ENCODE data around the gene DEFB126.
"Not testable (repeated sequence)": the region's sequence is repeated elsewhere in the genome, so short reads cannot be mapped to it uniquely, and the experiment has no call there.

DEFB126 gene

GRCh38 chr20:142290-142689 lies at the start of gene DEFB126:
DEFB126 (plus strand) TSS chr20:142590; CDS start chr20:142629, 39 bp downstream.
- DNase-seq (ENCODE audit: low spot score): no peak

GRCh38 chr20:93641-94040 lies 48.7 kb upstream of the DEFB126 start:
- no peak for DNase-seq (ENCODE audit: low spot score)

GRCh38 chr20:95215-95614 lies 47.2 kb upstream of the DEFB126 start:
- DNase-seq (ENCODE audit: low spot score): no peak

GRCh38 chr20:97691-98090 lies 44.7 kb upstream of the DEFB126 start:
- DNase-seq (ENCODE audit: low spot score): not testable (repeated sequence)

GRCh38 chr20:101975-102374 lies 40.4 kb upstream of the DEFB126 start:
- DNase-seq (ENCODE audit: low spot score): no peak

GRCh38 chr20:103456-103855 lies 38.9 kb upstream of the DEFB126 start:
- no peak for DNase-seq (ENCODE audit: low spot score)

- DNase-seq (ENCODE audit: low spot score): no peak
Measured at GRCh38 chr20:112396-112795, 30.0 kb upstream of the DEFB126 start.

GRCh38 chr20:117518-117917 lies 24.9 kb upstream of the DEFB126 start:
- no peak for DNase-seq (ENCODE audit: low spot score)

- DNase-seq (ENCODE audit: low spot score): not testable (repeated sequence)
Measured at GRCh38 chr20:129786-130323, 12.5 kb upstream of the DEFB126 start.

GRCh38 chr20:137668-138490 lies 4.5 kb upstream of the DEFB126 start:
- DNase-seq (ENCODE audit: low spot score): no peak

- no peak for DNase-seq (ENCODE audit: low spot score)
Measured at GRCh38 chr20:145877-146276, 3.5 kb downstream of the DEFB126 start.

- DNase-seq (ENCODE audit: low spot score): no peak
Measured at GRCh38 chr20:152131-152530, 9.7 kb downstream of the DEFB126 start.

- DNase-seq (ENCODE audit: low spot score): no peak
Measured at GRCh38 chr20:157154-157553, 14.8 kb downstream of the DEFB126 start, which contains the start of gene DEFB127. DEFB127 (plus strand) TSS chr20:157454; CDS start chr20:157545, 91 bp downstream.

- DNase-seq (ENCODE audit: low spot score): no peak
Measured at GRCh38 chr20:164618-165017, 22.2 kb downstream of the DEFB126 start.

GRCh38 chr20:168876-169275 lies 26.5 kb downstream of the DEFB126 start:
- DNase-seq (ENCODE audit: low spot score): peak; percentile 83

- DNase-seq (ENCODE audit: low spot score): no peak
Measured at GRCh38 chr20:184288-184687, 41.9 kb downstream of the DEFB126 start.

- no peak for DNase-seq (ENCODE audit: low spot score)
Measured at GRCh38 chr20:187733-188132, 45.3 kb downstream of the DEFB126 start.

- DNase-seq (ENCODE audit: low spot score): no peak
Measured at GRCh38 chr20:189611-190010, 47.2 kb downstream of the DEFB126 start, which contains the start of gene DEFB128. DEFB128 (minus strand) TSS chr20:189711; CDS start chr20:189623, 88 bp downstream.

Measured in cerebellar cortex (tissue), 1 donor.